Stomach (tissue), 9 donors: ENCODE results near the gene KRTAP5-11. TPM values are rescaled to one million over a fixed set of nuclear protein-coding genes. Genes with fewer than 3 reads are reported as not detected.
"Not testable (repeated sequence)": the region's sequence is repeated elsewhere in the genome, so short reads cannot be mapped to it uniquely, and the experiment has no call there.

ENCODE experiments used
- DNase-seq, 2 donors: peaks; one replicate each; pipeline versions ENCODE4 v3.0.0 to v3.0.0-alpha.2; 2013 to 2019
- H3K27ac ChIP-seq, 5 donors: fragments of 200-600 bp in 4 of 5; sonication (generic) in 4 of 5; one replicate each; pipeline ENCODE4 v1.5.1; 2013 to 2019; ENCODE audit warnings: mild to moderate bottlenecking in 1 of 5, moderate library complexity in 1 of 5
- H3K27me3 ChIP-seq, 3 donors: fragments of 200-600 bp; sonication (generic); one replicate each; pipeline ENCODE4 v1.5.1; 2017 to 2019; ENCODE audit warnings: mixed run types in 1 of 3
- H3K36me3 ChIP-seq, 4 donors: fragments of 200-600 bp; sonication (generic); 1 replicate in 3 of 4; 2 replicates in 1 of 4; pipeline ENCODE4 v1.5.1; 2016 to 2019
- H3K4me1 ChIP-seq, 4 donors: fragments of 200-600 bp; sonication (generic); one replicate each; pipeline ENCODE4 v1.5.1; 2016 to 2019
- H3K4me3 ChIP-seq, 4 donors: fragments of 200-600 bp; sonication (generic) in 3 of 4; one replicate each; pipeline ENCODE4 v1.5.1; 2016 to 2019; ENCODE audit warnings: mild to moderate bottlenecking in 1 of 4
- H3K9me3 ChIP-seq, 4 donors: fragments of 200-600 bp; sonication (generic); one replicate each; pipeline ENCODE4 v1.5.1; 2016 to 2019
- CTCF ChIP-seq, 7 experiments: fragments of 450-650 bp in 4 of 7; fragments of 200-600 bp in 3 of 7; sonication (generic) in 3 of 7; IDR thresholded peaks; one replicate each; pipeline ENCODE4 v1.5.1; 2016 to 2019; ENCODE audit warnings: antibody characterized with exemption in 7 of 7, control low read depth in 2 of 7, mild to moderate bottlenecking in 1 of 7
- EP300 ChIP-seq: sonication (generic); formaldehyde crosslinking; IDR thresholded peaks from one replicate; pipeline ENCODE4 v1.6.1; 2017; ENCODE audit warnings: antibody characterized with exemption
- POLR2A ChIP-seq, 4 donors: fragments of 450-650 bp; IDR thresholded peaks; one replicate each; pipeline ENCODE4 v1.6.1; 2016; ENCODE audit warnings: antibody characterized with exemption in 4 of 4, control low read depth in 2 of 4, mild to moderate bottlenecking in 1 of 4, moderate library complexity in 1 of 4
- POLR2AphosphoS5 ChIP-seq, 3 donors: sonication (generic); formaldehyde crosslinking; IDR thresholded peaks; one replicate each; pipeline ENCODE4 v1.6.1; 2016; ENCODE audit warnings: antibody characterized with exemption in 3 of 3
- WGBS, 5 donors: extraction: QIAGEN DNeasy Blood & Tissue Kit in 3 of 5; methylation state at CpG; one replicate each; pipeline versions ENCODE4 v1.1.5 to v1.1.7; 2013 to 2018; 5-methylcytosine and 5-hydroxymethylcytosine counted together
- intact Hi-C: fragments of 100-400 bp; cut with DNase I; formaldehyde crosslinking; loops from one replicate; pipeline ENCODE4 v1.15.1; 2023; ENCODE audit warnings: low total_unique reads
- polyA plus RNA-seq, 3 donors: library from polyadenylated mRNA; stranded (reverse); fragments of 200-250 nt; gene quantifications; one replicate each; pipeline ENCODE4 v1.2.3, GENCODE V29; 2013
- total RNA-seq, 5 donors: library from RNA; depleted of rRNA; stranded (reverse); fragments of >200 nt; gene quantifications; one replicate each; pipeline versions ENCODE4 v1.1.0 to v1.2.3, GENCODE V29; 2014 to 2016
- donor health status: healthy with polysubstance abuse.
- donor health status: Bipolar disorder and iron deficiency.
- donor health status: healthy.

The KRTAP5-11 gene
- total and polyA plus RNA-seq, 8 donors = not detected

DNA sequence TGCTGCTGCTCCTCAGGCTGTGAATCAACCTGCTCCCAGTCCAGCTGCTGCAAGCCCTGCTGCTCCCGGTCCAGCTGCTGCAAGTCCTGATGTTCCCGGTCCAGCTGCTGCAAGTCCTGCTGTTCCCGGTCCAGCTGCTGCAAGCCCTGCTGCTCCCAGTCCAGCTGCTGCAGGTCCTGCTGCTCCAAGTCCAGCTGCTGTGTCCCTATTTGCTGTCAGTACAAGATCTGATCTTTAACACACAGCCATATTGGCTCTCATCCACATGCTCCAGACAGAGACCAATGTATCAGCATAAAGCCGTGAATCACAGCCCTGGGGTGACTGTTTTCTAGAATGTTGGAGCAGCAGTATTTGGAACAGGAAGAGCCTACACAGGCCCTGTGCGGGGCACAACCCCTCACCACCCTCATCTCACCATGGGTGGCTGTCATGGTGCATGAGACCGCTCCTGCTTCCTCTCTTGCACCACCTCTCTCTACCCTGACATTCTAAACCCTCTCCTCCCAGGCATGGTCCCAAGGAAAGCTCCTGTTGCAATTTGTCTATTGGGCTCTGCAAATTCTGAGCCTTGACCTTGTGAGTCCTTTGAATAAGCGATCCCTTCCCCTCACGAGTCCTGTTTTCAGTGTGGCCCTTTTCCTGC lies 13.8 kb downstream of the KRTAP5-11 start:
- H3K4me3 ChIP-seq = no peak overlapping the region
- intact Hi-C loops = no loop called here
- no peaks in the 10 kb centered on the region for H3K36me3 ChIP-seq
- H3K27me3 ChIP-seq = peaks cover 0 to 24% (median 0%) of the 10 kb centered on the region in 3 donors
- WGBS, 5 donors = 56 to 75% (median 64%) methylated on average over 8 of the region's 8 CpGs
- H3K4me1 ChIP-seq = peaks cover 0 to 6% (median 0%) of the 10 kb centered on the region in 4 donors
- H3K27ac ChIP-seq = no peak overlapping the region
- TF ChIP-seq POLR2AphosphoS5 (IDR thresholded peaks at IDR 0.05) (no peak), POLR2A (IDR thresholded peaks at IDR 0.05) (no peak), CTCF (IDR thresholded peaks at IDR 0.05) (no peak), EP300 (no peak)
- peak in 1 of 2 donors; percentile 64 for DNase-seq
- H3K9me3 ChIP-seq = no peaks in the 10 kb centered on the region

DNA sequence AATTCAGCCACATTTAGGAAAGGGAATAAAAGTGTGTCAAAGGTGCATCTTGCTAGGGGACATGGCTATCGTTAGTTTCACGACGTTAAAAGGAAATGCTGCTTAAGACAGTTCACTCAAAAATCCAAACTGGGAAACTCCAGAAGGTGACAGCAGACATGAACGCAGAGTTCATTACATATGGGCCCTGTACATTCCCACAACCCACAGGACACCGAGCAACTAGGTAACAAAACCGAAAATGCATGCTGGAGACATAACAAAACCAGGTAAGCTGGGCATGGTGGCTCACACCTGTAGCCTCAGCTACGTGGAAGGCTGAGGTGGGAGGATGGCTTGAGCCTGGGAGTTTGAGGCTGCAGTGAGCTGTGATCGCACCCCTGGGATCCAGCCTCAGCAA lies 15.0 kb downstream of the KRTAP5-11 start:
- H3K36me3 ChIP-seq, intact Hi-C loops: not testable (repeated sequence)
- WGBS, 5 donors = 24 to 88% (median 81%) methylated on average over 7 to 8 of the region's 8 CpGs

GRCh38 chr11:71566626-71567599 lies 15.8 kb downstream of the KRTAP5-11 start:
- H3K27me3 ChIP-seq = peaks cover 0 to 38% (median 0%) of the 10 kb centered on the region in 3 donors
- H3K4me1 ChIP-seq, H3K9me3 ChIP-seq, H3K36me3 ChIP-seq, H3K27ac ChIP-seq, intact Hi-C loops, DNase-seq, H3K4me3 ChIP-seq: not testable (repeated sequence)
- WGBS, 5 donors = 55 to 73% (median 68%) methylated on average over 18 to 21 of the region's 21 CpGs

More for the DNA sequence above, 15.0 kb downstream of the KRTAP5-11 start:
- H3K4me1 ChIP-seq, DNase-seq, H3K9me3 ChIP-seq, H3K27ac ChIP-seq, H3K4me3 ChIP-seq: not testable (repeated sequence)
- H3K27me3 ChIP-seq = peaks cover 0 to 36% (median 0%) of the 10 kb centered on the region in 3 donors

DNA sequence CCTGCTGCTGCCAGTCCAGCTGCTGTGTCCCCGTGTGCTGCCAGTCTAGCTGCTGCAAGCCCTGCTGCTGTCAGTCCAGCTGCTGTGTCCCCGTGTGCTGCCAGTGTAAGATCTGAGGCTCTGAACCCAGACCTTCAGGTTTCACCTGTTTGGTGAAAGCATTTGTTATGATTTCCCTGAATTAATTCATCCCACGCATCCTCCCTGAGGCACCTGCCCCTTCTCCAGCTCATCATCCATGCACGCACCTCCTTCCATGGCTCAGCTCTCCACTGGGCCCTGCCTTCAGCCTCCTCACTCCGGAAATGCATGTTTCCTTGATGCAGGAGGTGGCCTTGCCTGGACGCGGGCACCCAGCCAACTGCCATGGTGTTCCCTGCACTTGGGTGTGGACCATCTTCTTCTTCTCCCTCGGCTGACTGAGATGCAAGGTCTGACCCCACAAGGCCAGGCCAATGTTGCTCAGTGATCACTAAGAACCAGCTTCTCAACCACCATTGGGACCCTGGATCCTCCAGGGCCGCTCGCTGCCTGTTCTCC lies 16.5 kb downstream of the KRTAP5-11 start:
- TF ChIP-seq POLR2AphosphoS5 (IDR thresholded peaks at IDR 0.05) (no peak), EP300 (no peak)
- no peak overlapping the region for H3K27ac ChIP-seq
- H3K36me3 ChIP-seq = no peaks in the 10 kb centered on the region
- intact Hi-C loops = no loop called here
- DNase-seq = no peak
- peaks cover 0 to 6% (median 0%) of the 10 kb centered on the region in 4 donors for H3K4me1 ChIP-seq
- no peaks in the 10 kb centered on the region for H3K9me3 ChIP-seq
- 63 to 77% (median 66%) methylated on average over 10 of the region's 10 CpGs for WGBS, 5 donors
- peaks cover 0 to 38% (median 0%) of the 10 kb centered on the region in 3 donors for H3K27me3 ChIP-seq
- H3K4me3 ChIP-seq = no peak overlapping the region

GRCh38 chr11:71565263-71565662 lies 17.4 kb downstream of the KRTAP5-11 start, which contains the start of gene KRTAP5-10:
Gene KRTAP5-10 (plus strand): TSS chr11:71565563. CDS start chr11:71565588, 25 bp downstream.
- Histone ChIP-seq H3K36me3 (no peaks in the 10 kb centered on the region), H3K4me3 (no peak within 1 kb of the TSS), H3K27ac (no peak within 1 kb of the TSS), H3K4me1 (peaks cover 0 to 6% (median 0%) of the 10 kb centered on the region in 4 donors), H3K9me3 (no peaks in the 10 kb centered on the region), H3K27me3 (peaks cover 0 to 38% (median 0%) of the 10 kb centered on the region in 3 donors)
- no peak for DNase-seq
- intact Hi-C loops = no loop called here
- WGBS, 5 donors = 27 to 59% (median 45%) methylated on average over 2 to 5 of the region's 5 CpGs
- TF ChIP-seq POLR2AphosphoS5 (IDR thresholded peaks at IDR 0.05) (no peak), EP300 (no peak)

DNA sequence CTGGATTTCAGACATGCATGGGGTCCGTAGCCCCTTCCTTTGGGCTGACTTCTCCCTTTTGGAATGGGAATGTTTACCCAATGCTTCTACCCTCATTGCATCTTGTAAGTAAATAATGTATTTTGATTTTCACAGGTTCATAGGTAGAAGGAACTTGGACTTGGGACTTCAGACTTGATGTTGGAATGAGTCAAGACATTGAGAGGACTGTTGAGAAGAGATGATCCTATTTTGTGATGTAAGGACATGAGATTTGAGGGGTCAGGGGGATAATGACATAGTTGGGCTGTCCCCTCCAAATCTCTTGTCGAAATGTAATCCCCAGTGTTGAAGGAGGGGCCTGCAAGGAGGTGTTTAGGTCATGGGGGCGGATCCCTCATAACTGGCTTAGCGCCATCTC lies 18.2 kb downstream of the KRTAP5-11 start:
- intact Hi-C loops = no loop called here
- peaks cover 0 to 6% (median 0%) of the 10 kb centered on the region in 4 donors for H3K4me1 ChIP-seq
- no peaks in the 10 kb centered on the region for H3K36me3 ChIP-seq
- no peak for TF ChIP-seq CTCF (IDR thresholded peaks at IDR 0.05)
- no peak for TF ChIP-seq POLR2AphosphoS5 (IDR thresholded peaks at IDR 0.05)
- TF ChIP-seq EP300 = no peak
- TF ChIP-seq POLR2A (IDR thresholded peaks at IDR 0.05) = no peak
- 78 to 90% (median 79%) methylated on average over 4 of the region's 4 CpGs for WGBS, 5 donors
- no peak overlapping the region for H3K27ac ChIP-seq
- no peak overlapping the region for H3K4me3 ChIP-seq
- peaks cover 0 to 38% (median 0%) of the 10 kb centered on the region in 3 donors for H3K27me3 ChIP-seq
- DNase-seq = no peak
- no peaks in the 10 kb centered on the region for H3K9me3 ChIP-seq
